ENCODE results near the gene AREG. TPM values are rescaled to one million over a fixed set of nuclear protein-coding genes. Genes with fewer than 3 reads are reported as not detected.

Gene AREG
- total RNA-seq, 3 donors from 2014 or later: 3.4 to 89.1 (median 46.2) TPM

GRCh38 chr4:74447636-74448233 is 2.8 kb downstream of the AREG start:
- H3K27me3 ChIP-seq: no peaks in the 10 kb centered on the region
- H3K36me3 ChIP-seq: no peaks in the 10 kb centered on the region
- H3K4me3 ChIP-seq: peak overlapping the region in 2 of 3 donors; percentile 62 to 78
- DNase-seq (ENCODE audit: low spot score in 2 of 2): no peak
- no peaks in the 10 kb centered on the region for H3K9me3 ChIP-seq
- intact Hi-C loops (cut with DNase I; ENCODE audit: low total_unique reads): no loop called here
- no peaks in the 10 kb centered on the region for H3K4me1 ChIP-seq
- H3K27ac ChIP-seq: peak overlapping the region; percentile 16 to 28
- TF ChIP-seq POLR2AphosphoS5 (IDR thresholded peaks at IDR 0.05) (no peak), POLR2A (IDR thresholded peaks at IDR 0.05) (no peak), CTCF (IDR thresholded peaks at IDR 0.05) (no peak)

- Histone ChIP-seq H3K36me3 (no peaks in the 10 kb centered on the region), H3K4me1 (no peaks in the 10 kb centered on the region), H3K27ac (no peak overlapping the region), H3K4me3 (peak overlapping the region in 1 of 3 donors; percentile 26), H3K9me3 (no peaks in the 10 kb centered on the region), H3K27me3 (no peaks in the 10 kb centered on the region)
- TF ChIP-seq POLR2AphosphoS5 (IDR thresholded peaks at IDR 0.05) (no peak), CTCF (IDR thresholded peaks at IDR 0.05) (no peak), POLR2A (IDR thresholded peaks at IDR 0.05) (no peak)
- intact Hi-C loops (cut with DNase I; ENCODE audit: low total_unique reads): no loop called here
- DNase-seq (ENCODE audit: low spot score in 2 of 2): no peak
Measured at GRCh38 chr4:74449571-74450297, 4.8 kb downstream of the AREG start.

DNA sequence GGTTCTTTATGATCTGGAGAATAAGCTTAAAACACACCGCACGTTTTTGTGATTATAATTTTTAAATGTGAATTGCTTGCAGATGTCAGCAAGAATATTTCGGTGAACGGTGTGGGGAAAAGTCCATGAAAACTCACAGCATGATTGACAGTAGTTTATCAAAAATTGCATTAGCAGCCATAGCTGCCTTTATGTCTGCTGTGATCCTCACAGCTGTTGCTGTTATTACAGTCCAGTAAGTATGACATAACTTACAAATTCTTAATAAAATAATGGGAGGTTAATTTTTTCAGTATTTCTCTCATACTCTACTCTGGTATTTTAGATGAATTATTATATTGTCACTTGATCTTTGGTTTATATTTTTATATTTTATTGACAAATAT is 5.4 kb downstream of the AREG start:
- no peak for DNase-seq (ENCODE audit: low spot score in 2 of 2)
- no peaks in the 10 kb centered on the region for H3K9me3 ChIP-seq
- TF ChIP-seq POLR2AphosphoS5 (IDR thresholded peaks at IDR 0.05) (no peak), CTCF (IDR thresholded peaks at IDR 0.05) (no peak), POLR2A (IDR thresholded peaks at IDR 0.05) (no peak)
- no peaks in the 10 kb centered on the region for H3K4me1 ChIP-seq
- intact Hi-C loops (cut with DNase I; ENCODE audit: low total_unique reads): no loop called here
- H3K27ac ChIP-seq: no peak overlapping the region
- H3K36me3 ChIP-seq: no peaks in the 10 kb centered on the region
- H3K4me3 ChIP-seq: no peak overlapping the region
- no peaks in the 10 kb centered on the region for H3K27me3 ChIP-seq

- no peak overlapping the region for H3K4me3 ChIP-seq
- no peaks in the 10 kb centered on the region for H3K9me3 ChIP-seq
- H3K27ac ChIP-seq: no peak overlapping the region
- no peaks in the 10 kb centered on the region for H3K4me1 ChIP-seq
- no peaks in the 10 kb centered on the region for H3K27me3 ChIP-seq
- intact Hi-C loops (cut with DNase I; ENCODE audit: low total_unique reads): no loop called here
- TF ChIP-seq POLR2AphosphoS5 (IDR thresholded peaks at IDR 0.05) (no peak), POLR2A (IDR thresholded peaks at IDR 0.05) (no peak), CTCF (IDR thresholded peaks at IDR 0.05) (no peak)
- no peak for DNase-seq (ENCODE audit: low spot score in 2 of 2)
- no peaks in the 10 kb centered on the region for H3K36me3 ChIP-seq
Measured at GRCh38 chr4:74451214-74451661, 6.3 kb downstream of the AREG start.

GRCh38 chr4:74453037-74453635 is 8.2 kb downstream of the AREG start:
- DNase-seq (ENCODE audit: low spot score in 2 of 2): no peak
- no peaks in the 10 kb centered on the region for H3K9me3 ChIP-seq
- TF ChIP-seq POLR2A (IDR thresholded peaks at IDR 0.05): no peak
- TF ChIP-seq CTCF (IDR thresholded peaks at IDR 0.05): no peak
- TF ChIP-seq POLR2AphosphoS5 (IDR thresholded peaks at IDR 0.05): no peak
- H3K4me3 ChIP-seq: no peak overlapping the region
- no peaks in the 10 kb centered on the region for H3K4me1 ChIP-seq
- H3K27me3 ChIP-seq: no peaks in the 10 kb centered on the region
- H3K27ac ChIP-seq: no peak overlapping the region
- H3K36me3 ChIP-seq: no peaks in the 10 kb centered on the region
- intact Hi-C loops (cut with DNase I; ENCODE audit: low total_unique reads): no loop called here
